GM12878 (cell line): ENCODE data around the gene LGALSL. TPM values are rescaled to one million over a fixed set of nuclear protein-coding genes. Genes with fewer than 3 reads are reported as not detected.

Experiments used
- ATAC-seq: fragments of 200-7000 bp; cut with Tn5 transposase; 3 replicates; pipeline ENCODE4 v1.9.1; 2020; ENCODE audit warnings: mild to moderate bottlenecking, moderate library complexity
- BruUV-seq: library from RNA; stranded (reverse); fragments of 400-500 nt; replicated peaks from 2 replicates; lab custom pipeline; 2021; lab: Mats Ljungman, UMichigan
- CTCF ChIA-PET: fragments of 300-600 bp; sonication (Branson Sonifier 250); formaldehyde crosslinking; extraction: SDS; loops from one replicate; lab custom pipeline; 2021; ENCODE audit warnings: inconsistent platforms; lab: Yijun Ruan, JAX
- POLR2A ChIA-PET: fragments of 350-600 bp; formaldehyde crosslinking; extraction: SDS; loops from one replicate; lab custom pipeline; 2021; ENCODE audit warnings: inconsistent platforms; lab: Charles Lee
- RAD21 ChIA-PET: fragments of 300-600 bp; sonication (Branson Sonifier 250); formaldehyde crosslinking; loops from one replicate; lab custom pipeline; 2023; ENCODE audit warnings: antibody characterized with exemption; ENCODE audit not compliant: unreplicated experiment; lab: Charles Lee
- SMC1A ChIA-PET: fragments of 300-600 bp; sonication (Branson Sonifier 250); formaldehyde crosslinking; loops from one replicate; lab custom pipeline; 2023; ENCODE audit not compliant: unreplicated experiment, uncharacterized antibody; lab: Charles Lee
- DNase-seq: peaks from one replicate; pipeline ENCODE4 v3.0.0-alpha.2; 2011; ENCODE audit warnings: low read depth, low spot score
- FAIRE-seq: peaks from 3 replicates; lab custom pipeline; 2011; peaks lifted over from hg19 to GRCh38; lab: Jason Lieb, UNC
- H2AFZ ChIP-seq: 2 replicates; pipeline ENCODE4 v1.6.0; 2011; ENCODE audit warnings: low read depth, low read length, control low read depth; ENCODE audit not compliant: control insufficient read depth
- H3K27ac ChIP-seq: 2 replicates; pipeline ENCODE4 v1.5.1; 2011; ENCODE audit warnings: control low read depth; ENCODE audit not compliant: control insufficient read depth, insufficient read depth
- H3K27me3 ChIP-seq, 2 experiments: replicated peaks in 1 of 2; 2 replicates each; pipeline versions ENCODE4 v1.6.0 to v1.6.1; 2011; ENCODE audit warnings: low read length in 1 of 2; ENCODE audit not compliant: control insufficient read depth in 2 of 2, insufficient read depth in 2 of 2
- H3K36me3 ChIP-seq, 2 experiments: 2 replicates each; pipeline ENCODE4 v1.5.1; 2011; ENCODE audit warnings: low read length in 1 of 2; ENCODE audit not compliant: control insufficient read depth in 2 of 2, insufficient read depth in 2 of 2
- H3K4me1 ChIP-seq: 2 replicates; pipeline ENCODE4 v1.6.1; 2011; ENCODE audit warnings: mild to moderate bottlenecking, low read length, moderate library complexity, mixed read lengths; ENCODE audit not compliant: control insufficient read depth, insufficient read depth
- H3K4me2 ChIP-seq: 2 replicates; pipeline ENCODE4 v1.6.0; 2011; ENCODE audit warnings: control low read depth; ENCODE audit not compliant: control insufficient read depth, insufficient read depth
- H3K4me3 ChIP-seq: fragments of 200-600 bp; sonication (generic); 2 replicates; pipeline ENCODE4 v1.5.1; 2016
- H3K79me2 ChIP-seq: 2 replicates; pipeline ENCODE4 v1.6.0; 2011; ENCODE audit warnings: low read length; ENCODE audit not compliant: control insufficient read depth, insufficient read depth
- H3K9ac ChIP-seq: 2 replicates; pipeline ENCODE4 v1.8.0; 2011; ENCODE audit warnings: low read length, control low read depth, mixed read lengths; ENCODE audit not compliant: control insufficient read depth, insufficient read depth
- H3K9me3 ChIP-seq: replicated peaks from 3 replicates; pipeline ENCODE4 v1.5.1; 2011; ENCODE audit warnings: mild to moderate bottlenecking, low read length; ENCODE audit not compliant: control insufficient read depth, insufficient read depth
- H4K20me1 ChIP-seq: 2 replicates; pipeline ENCODE4 v1.6.0; 2011; ENCODE audit not compliant: control insufficient read depth, insufficient read depth
- BHLHE40 ChIP-seq, 2 experiments: fragments of 450-650 bp in 1 of 2; IDR thresholded peaks; 2 replicates each; pipeline ENCODE4 v1.6.1; 2011 to 2017; ENCODE audit warnings: low read depth in 2 of 2, borderline replicate concordance in 1 of 2, improper control_type of control experiment in 1 of 2, low read length in 1 of 2, mild to moderate bottlenecking in 1 of 2
- CBX5 ChIP-seq: sonication (generic); IDR thresholded peaks from 2 replicates; pipeline ENCODE4 v1.6.1; 2016; ENCODE audit warnings: low read depth, moderate library complexity, mild to moderate bottlenecking, inconsistent platforms
- PAX5 ChIP-seq: IDR thresholded peaks from 2 replicates; pipeline ENCODE4 v1.6.1; 2011; ENCODE audit warnings: low read depth, low read length, borderline replicate concordance
- ZNF217 ChIP-seq: fragments of 450-650 bp; IDR thresholded peaks from 2 replicates; pipeline ENCODE4 v1.6.1; 2017; ENCODE audit warnings: antibody characterized with exemption, mild to moderate bottlenecking
- ZNF622 ChIP-seq: fragments of 450-650 bp; IDR thresholded peaks from 2 replicates; pipeline ENCODE4 v1.6.1; 2017; ENCODE audit warnings: mild to moderate bottlenecking, inconsistent platforms
- WGBS: methylation state at CpG from one replicate; pipeline ENCODE4 v1.1.6; 2016; ENCODE audit warnings: low lambda C conversion rate; ENCODE audit not compliant: insufficient replicate concordance, insufficient coverage; ENCODE audit errors: missing lambda C conversion rate; 5-methylcytosine and 5-hydroxymethylcytosine counted together
- in situ Hi-C: fragments of 300-500 bp; cut with MboI; formaldehyde crosslinking; loops from 9 replicates; pipeline ENCODE4 v1.14.3; 2018; ENCODE audit warnings: mixed read lengths
- intact Hi-C: fragments of 100-400 bp; cut with micrococcal nuclease; formaldehyde crosslinking; loops from one replicate; pipeline ENCODE4 v1.14.2; 2022; ENCODE audit not compliant: unreplicated experiment
- polyA plus RNA-seq, 11 experiments: library from polyadenylated mRNA; depleted of rRNA in 4 of 11; unstranded in 6 of 11; stranded (reverse) in 5 of 11; fragments of >200 nt; fragmentation: Nextera tagmentation in 4 of 11; fragmentation: Illumina TruSeq in 1 of 11; extraction: Ambion mirVana in 4 of 11; extraction: Trizol in 1 of 11; gene quantifications; 1 replicate in 1 of 11; 2 replicates in 10 of 11; pipeline versions ENCODE4 v1.2.1 to v1.2.3, GENCODE V29; 2011 to 2016; ENCODE audit warnings: inconsistent platforms in 2 of 11, missing spikeins in 2 of 11, low read depth in 1 of 11
- total RNA-seq, 4 experiments: library from RNA; depleted of rRNA in 3 of 4; stranded (reverse); fragments of >200 nt in 3 of 4; fragmentation: Illumina TruSeq in 1 of 4; extraction: Trizol in 1 of 4; gene quantifications; 2 replicates each; pipeline versions ENCODE4 v1.2.1 to v1.2.3, GENCODE V29; 2013 to 2021
- TF ChIP-seq, protein P1 (sequence below): fragments of 150-350 bp; IDR thresholded peaks from 2 replicates; pipeline ENCODE4 v1.6.1; 2016; ENCODE audit warnings: low read depth, low read length
- TF ChIP-seq, protein P2 (sequence below): fragments of 450-650 bp; conservative IDR thresholded peaks from 2 replicates; pipeline ENCODE4 v1.6.1; 2017; ENCODE audit warnings: mild to moderate bottlenecking, moderate library complexity
- TF ChIP-seq, protein P3 (sequence below): fragments of 450-650 bp; IDR thresholded peaks from 2 replicates; pipeline ENCODE4 v1.6.1; 2016; ENCODE audit warnings: mild to moderate bottlenecking
- TF ChIP-seq, protein P4 (sequence below): fragments of 450-650 bp; IDR thresholded peaks from 2 replicates; pipeline ENCODE4 v1.6.1; 2017; ENCODE audit warnings: mild to moderate bottlenecking, moderate library complexity

The LGALSL gene
- total and polyA plus RNA-seq, 10 of the 15 experiments (the other 5 are each of a cell fraction or from before 2014, with no cell fraction given): 3.3 to 9.1 (median 4.9) TPM

- 20% methylated on average over 1 of the region's 1 CpG for WGBS
- POLR2A ChIA-PET: no interaction called here
These were observed 44.5 kb downstream of the LGALSL start for GRCh38 chr2:64498438-64498837.

More at GRCh38 chr2:64498438-64498837, 44.5 kb downstream of the LGALSL start:
- TF ChIP-seq CBX5 (no peak), PAX5 (no peak), BHLHE40 (IDR thresholded peaks at IDR 0.05; ENCODE audit: borderline replicate concordance in 1 of 2, low read depth in 2 of 2, low read length in 1 of 2) (no peak), ZNF217 (no peak), ZNF622 (no peak)
- TF ChIP-seq, protein P1, sequence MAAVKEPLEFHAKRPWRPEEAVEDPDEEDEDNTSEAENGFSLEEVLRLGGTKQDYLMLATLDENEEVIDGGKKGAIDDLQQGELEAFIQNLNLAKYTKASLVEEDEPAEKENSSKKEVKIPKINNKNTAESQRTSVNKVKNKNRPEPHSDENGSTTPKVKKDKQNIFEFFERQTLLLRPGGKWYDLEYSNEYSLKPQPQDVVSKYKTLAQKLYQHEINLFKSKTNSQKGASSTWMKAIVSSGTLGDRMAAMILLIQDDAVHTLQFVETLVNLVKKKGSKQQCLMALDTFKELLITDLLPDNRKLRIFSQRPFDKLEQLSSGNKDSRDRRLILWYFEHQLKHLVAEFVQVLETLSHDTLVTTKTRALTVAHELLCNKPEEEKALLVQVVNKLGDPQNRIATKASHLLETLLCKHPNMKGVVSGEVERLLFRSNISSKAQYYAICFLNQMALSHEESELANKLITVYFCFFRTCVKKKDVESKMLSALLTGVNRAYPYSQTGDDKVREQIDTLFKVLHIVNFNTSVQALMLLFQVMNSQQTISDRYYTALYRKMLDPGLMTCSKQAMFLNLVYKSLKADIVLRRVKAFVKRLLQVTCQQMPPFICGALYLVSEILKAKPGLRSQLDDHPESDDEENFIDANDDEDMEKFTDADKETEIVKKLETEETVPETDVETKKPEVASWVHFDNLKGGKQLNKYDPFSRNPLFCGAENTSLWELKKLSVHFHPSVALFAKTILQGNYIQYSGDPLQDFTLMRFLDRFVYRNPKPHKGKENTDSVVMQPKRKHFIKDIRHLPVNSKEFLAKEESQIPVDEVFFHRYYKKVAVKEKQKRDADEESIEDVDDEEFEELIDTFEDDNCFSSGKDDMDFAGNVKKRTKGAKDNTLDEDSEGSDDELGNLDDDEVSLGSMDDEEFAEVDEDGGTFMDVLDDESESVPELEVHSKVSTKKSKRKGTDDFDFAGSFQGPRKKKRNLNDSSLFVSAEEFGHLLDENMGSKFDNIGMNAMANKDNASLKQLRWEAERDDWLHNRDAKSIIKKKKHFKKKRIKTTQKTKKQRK: no peak
- TF ChIP-seq, protein P2, sequence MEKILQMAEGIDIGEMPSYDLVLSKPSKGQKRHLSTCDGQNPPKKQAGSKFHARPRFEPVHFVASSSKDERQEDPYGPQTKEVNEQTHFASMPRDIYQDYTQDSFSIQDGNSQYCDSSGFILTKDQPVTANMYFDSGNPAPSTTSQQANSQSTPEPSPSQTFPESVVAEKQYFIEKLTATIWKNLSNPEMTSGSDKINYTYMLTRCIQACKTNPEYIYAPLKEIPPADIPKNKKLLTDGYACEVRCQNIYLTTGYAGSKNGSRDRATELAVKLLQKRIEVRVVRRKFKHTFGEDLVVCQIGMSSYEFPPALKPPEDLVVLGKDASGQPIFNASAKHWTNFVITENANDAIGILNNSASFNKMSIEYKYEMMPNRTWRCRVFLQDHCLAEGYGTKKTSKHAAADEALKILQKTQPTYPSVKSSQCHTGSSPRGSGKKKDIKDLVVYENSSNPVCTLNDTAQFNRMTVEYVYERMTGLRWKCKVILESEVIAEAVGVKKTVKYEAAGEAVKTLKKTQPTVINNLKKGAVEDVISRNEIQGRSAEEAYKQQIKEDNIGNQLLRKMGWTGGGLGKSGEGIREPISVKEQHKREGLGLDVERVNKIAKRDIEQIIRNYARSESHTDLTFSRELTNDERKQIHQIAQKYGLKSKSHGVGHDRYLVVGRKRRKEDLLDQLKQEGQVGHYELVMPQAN: no peak
- TF ChIP-seq, protein P3, sequence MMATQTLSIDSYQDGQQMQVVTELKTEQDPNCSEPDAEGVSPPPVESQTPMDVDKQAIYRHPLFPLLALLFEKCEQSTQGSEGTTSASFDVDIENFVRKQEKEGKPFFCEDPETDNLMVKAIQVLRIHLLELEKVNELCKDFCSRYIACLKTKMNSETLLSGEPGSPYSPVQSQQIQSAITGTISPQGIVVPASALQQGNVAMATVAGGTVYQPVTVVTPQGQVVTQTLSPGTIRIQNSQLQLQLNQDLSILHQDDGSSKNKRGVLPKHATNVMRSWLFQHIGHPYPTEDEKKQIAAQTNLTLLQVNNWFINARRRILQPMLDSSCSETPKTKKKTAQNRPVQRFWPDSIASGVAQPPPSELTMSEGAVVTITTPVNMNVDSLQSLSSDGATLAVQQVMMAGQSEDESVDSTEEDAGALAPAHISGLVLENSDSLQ: no peak
- TF ChIP-seq, protein P4, sequence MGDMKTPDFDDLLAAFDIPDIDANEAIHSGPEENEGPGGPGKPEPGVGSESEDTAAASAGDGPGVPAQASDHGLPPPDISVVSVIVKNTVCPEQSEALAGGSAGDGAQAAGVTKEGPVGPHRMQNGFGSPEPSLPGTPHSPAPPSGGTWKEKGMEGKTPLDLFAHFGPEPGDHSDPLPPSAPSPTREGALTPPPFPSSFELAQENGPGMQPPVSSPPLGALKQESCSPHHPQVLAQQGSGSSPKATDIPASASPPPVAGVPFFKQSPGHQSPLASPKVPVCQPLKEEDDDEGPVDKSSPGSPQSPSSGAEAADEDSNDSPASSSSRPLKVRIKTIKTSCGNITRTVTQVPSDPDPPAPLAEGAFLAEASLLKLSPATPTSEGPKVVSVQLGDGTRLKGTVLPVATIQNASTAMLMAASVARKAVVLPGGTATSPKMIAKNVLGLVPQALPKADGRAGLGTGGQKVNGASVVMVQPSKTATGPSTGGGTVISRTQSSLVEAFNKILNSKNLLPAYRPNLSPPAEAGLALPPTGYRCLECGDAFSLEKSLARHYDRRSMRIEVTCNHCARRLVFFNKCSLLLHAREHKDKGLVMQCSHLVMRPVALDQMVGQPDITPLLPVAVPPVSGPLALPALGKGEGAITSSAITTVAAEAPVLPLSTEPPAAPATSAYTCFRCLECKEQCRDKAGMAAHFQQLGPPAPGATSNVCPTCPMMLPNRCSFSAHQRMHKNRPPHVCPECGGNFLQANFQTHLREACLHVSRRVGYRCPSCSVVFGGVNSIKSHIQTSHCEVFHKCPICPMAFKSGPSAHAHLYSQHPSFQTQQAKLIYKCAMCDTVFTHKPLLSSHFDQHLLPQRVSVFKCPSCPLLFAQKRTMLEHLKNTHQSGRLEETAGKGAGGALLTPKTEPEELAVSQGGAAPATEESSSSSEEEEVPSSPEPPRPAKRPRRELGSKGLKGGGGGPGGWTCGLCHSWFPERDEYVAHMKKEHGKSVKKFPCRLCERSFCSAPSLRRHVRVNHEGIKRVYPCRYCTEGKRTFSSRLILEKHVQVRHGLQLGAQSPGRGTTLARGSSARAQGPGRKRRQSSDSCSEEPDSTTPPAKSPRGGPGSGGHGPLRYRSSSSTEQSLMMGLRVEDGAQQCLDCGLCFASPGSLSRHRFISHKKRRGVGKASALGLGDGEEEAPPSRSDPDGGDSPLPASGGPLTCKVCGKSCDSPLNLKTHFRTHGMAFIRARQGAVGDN: no peak
- H3K4me3 ChIP-seq: no peak overlapping the region
- H3K9ac ChIP-seq: no peak overlapping the region
- in situ Hi-C loops: no loop called here
- ChIA-PET SMC1A (interaction anchor here (1.2 to 2.7 kb wide), 3 partner anchors 10 to 168 kb away, joined by 4 to 9 read pairs (median 4); no protein-coding TSS in a partner anchor), CTCF (interaction anchor here (1.1 to 3.4 kb wide), 4 partner anchors 10 to 170 kb away, joined by 3 to 17 read pairs (median 4); no protein-coding TSS in a partner anchor), RAD21 (interaction anchor here (1.0 to 1.2 kb wide), 2 partner anchors 11 to 168 kb away, joined by 4 to 5 read pairs; no protein-coding TSS in a partner anchor)
- DNase-seq: no peak
- H3K79me2 ChIP-seq: no peaks in the 10 kb centered on the region
- H3K36me3 ChIP-seq: no peaks in the 10 kb centered on the region
- no peaks in the 10 kb centered on the region for H3K9me3 ChIP-seq
- FAIRE-seq: no peak
- no peaks in the 10 kb centered on the region for H3K4me1 ChIP-seq
- H2AFZ ChIP-seq: no peak overlapping the region
- no peak overlapping the region for H3K4me2 ChIP-seq
- intact Hi-C loops: no loop called here
- BruUV-seq: no TSS peak
- H3K27ac ChIP-seq: no peak overlapping the region
- ATAC-seq: no peak
- peaks cover 0 to 3% of the 10 kb centered on the region in 2 experiments; a peak in 3 of 4 replicates for H3K27me3 ChIP-seq
- no peaks in the 10 kb centered on the region for H4K20me1 ChIP-seq
